Adipose tissue (tissue), 3 donors: ENCODE results near the gene BANP. TPM values are rescaled to one million over a fixed set of nuclear protein-coding genes. Genes with fewer than 3 reads are reported as not detected.
"Not testable (repeated sequence)": the region's sequence is repeated elsewhere in the genome, so short reads cannot be mapped to it uniquely, and the experiment has no call there.

Source experiments
- H3K27ac ChIP-seq: one replicate; pipeline ENCODE4 v1.5.1; 2013; ENCODE audit warnings: low read depth, low read length
- whole genome bisulfite sequencing, 3 donors: extraction: QIAGEN DNeasy Blood & Tissue Kit; methylation state at CpG; one replicate each; pipeline ENCODE4 v1.1.7; 2013; 5-methylcytosine and 5-hydroxymethylcytosine counted together
- polyA plus RNA-seq, 3 donors: library from polyadenylated mRNA; stranded (reverse); fragments of 200-250 nt; gene quantifications; one replicate each; pipeline ENCODE4 v1.2.3, GENCODE V29; 2013
- donor health status: healthy with polysubstance abuse.
- donor health status: Bipolar disorder and iron deficiency.
- donor health status: healthy.

Gene BANP
- polyA plus RNA-seq, 3 donors: 6.0 to 12.3 (median 11.7) TPM

GRCh38 chr16:87959391-87959990, 8.3 kb downstream of the BANP start:
- no peak overlapping the region for H3K27ac ChIP-seq
- WGBS, 3 donors: 65 to 88% (median 66%) methylated on average over 23 of the region's 23 CpGs

GRCh38 chr16:87960296-87960695, 9.1 kb downstream of the BANP start:
- 80 to 89% (median 84%) methylated on average over 5 of the region's 5 CpGs for WGBS, 3 donors
- H3K27ac ChIP-seq: no peak overlapping the region

- no peak overlapping the region for H3K27ac ChIP-seq
- WGBS, 3 donors: 89 to 93% (median 91%) methylated on average over 8 of the region's 8 CpGs
These were observed 9.6 kb downstream of the BANP start for GRCh38 chr16:87960852-87961251.

- no peak overlapping the region for H3K27ac ChIP-seq
- 74 to 83% (median 77%) methylated on average over 4 of the region's 4 CpGs for WGBS, 3 donors
These were observed 10.4 kb downstream of the BANP start for GRCh38 chr16:87961623-87962022.

- 44 to 81% (median 46%) methylated on average over 9 of the region's 9 CpGs for WGBS, 3 donors
- H3K27ac ChIP-seq: no peak overlapping the region
These were observed 12.2 kb downstream of the BANP start for GRCh38 chr16:87963400-87963799.

GRCh38 chr16:87964049-87964659, 12.9 kb downstream of the BANP start:
- WGBS, 3 donors: 81 to 91% (median 82%) methylated on average over 19 of the region's 19 CpGs

GRCh38 chr16:87965417-87965816, 14.2 kb downstream of the BANP start:
- no peak overlapping the region for H3K27ac ChIP-seq
- 89 to 92% (median 92%) methylated on average over 11 of the region's 11 CpGs for WGBS, 3 donors

More at GRCh38 chr16:87964049-87964659, 12.9 kb downstream of the BANP start:
- H3K27ac ChIP-seq: no peak overlapping the region

- no peak overlapping the region for H3K27ac ChIP-seq
- WGBS, 3 donors: 65 to 75% (median 71%) methylated on average over 5 of the region's 5 CpGs
These were observed 14.9 kb downstream of the BANP start for GRCh38 chr16:87966064-87966645.

- peak overlapping the region; percentile 17 for H3K27ac ChIP-seq
- 15 to 27% (median 17%) methylated on average over 13 to 14 of the region's 14 CpGs for WGBS, 3 donors
These were observed 15.5 kb downstream of the BANP start for GRCh38 chr16:87966685-87967185.

GRCh38 chr16:87968541-87968940, 17.3 kb downstream of the BANP start:
- H3K27ac ChIP-seq: no peak overlapping the region
- WGBS, 3 donors: 79 to 90% (median 82%) methylated on average over 7 of the region's 7 CpGs

GRCh38 chr16:87970186-87970585, 19.0 kb downstream of the BANP start:
- 42 to 78% (median 49%) methylated on average over 3 of the region's 3 CpGs for WGBS, 3 donors
- no peak overlapping the region for H3K27ac ChIP-seq

GRCh38 chr16:87971933-87972332, 20.7 kb downstream of the BANP start:
- H3K27ac ChIP-seq: no peak overlapping the region
- 96 to 100% (median 98%) methylated on average over 2 of the region's 2 CpGs for WGBS, 3 donors

GRCh38 chr16:87973717-87974116, 22.5 kb downstream of the BANP start:
- no peak overlapping the region for H3K27ac ChIP-seq
- WGBS, 3 donors: 51 to 90% (median 57%) methylated on average over 3 of the region's 3 CpGs

GRCh38 chr16:87974178-87974577, 22.9 kb downstream of the BANP start:
- H3K27ac ChIP-seq: no peak overlapping the region
- 70 to 93% (median 75%) methylated on average over 9 of the region's 9 CpGs for WGBS, 3 donors

- 65 to 78% (median 67%) methylated on average over 3 of the region's 3 CpGs for WGBS, 3 donors
- no peak overlapping the region for H3K27ac ChIP-seq
These were observed 25.4 kb downstream of the BANP start for GRCh38 chr16:87976665-87977064.

- 84 to 85% (median 85%) methylated on average over 5 of the region's 5 CpGs for WGBS, 3 donors
- no peak overlapping the region for H3K27ac ChIP-seq
These were observed 26.9 kb downstream of the BANP start for GRCh38 chr16:87978127-87978526.

GRCh38 chr16:87979352-87979751, 28.1 kb downstream of the BANP start:
- no peak overlapping the region for H3K27ac ChIP-seq
- WGBS, 3 donors: 45 to 84% (median 79%) methylated on average over 8 of the region's 8 CpGs

- 57 to 76% (median 69%) methylated on average over 12 of the region's 12 CpGs for WGBS, 3 donors
- H3K27ac ChIP-seq: not testable (repeated sequence)
These were observed 28.8 kb downstream of the BANP start for GRCh38 chr16:87979911-87980630.

- not testable (repeated sequence) for H3K27ac ChIP-seq
- WGBS, 3 donors: 76 to 89% (median 78%) methylated on average over 4 of the region's 4 CpGs
These were observed 30.1 kb downstream of the BANP start for GRCh38 chr16:87981376-87981775.
